Spleen (tissue), 11 donors: ENCODE results near the gene AP2S1. TPM values are rescaled to one million over a fixed set of nuclear protein-coding genes. Genes with fewer than 3 reads are reported as not detected.

Source experiments
- DNase-seq: peaks from one replicate; pipeline ENCODE4 v3.0.0-alpha.2; 2020
- H3K27ac ChIP-seq, 8 donors: fragments of 200-600 bp; sonication (generic) in 7 of 8; 1 replicate in 4 of 8; 2 replicates in 4 of 8; pipeline versions ENCODE4 v1.5.0 to v1.8.0; 2016 to 2021; ENCODE audit warnings: inconsistent platforms in 4 of 8, mild to moderate bottlenecking in 4 of 8, moderate library complexity in 1 of 8
- H3K27me3 ChIP-seq, 7 donors: fragments of 200-600 bp; sonication (generic) in 6 of 7; replicated peaks in 1 of 7; 1 replicate in 4 of 7; 2 replicates in 3 of 7; pipeline versions ENCODE4 v1.5.0 to v1.8.0; 2016 to 2021; ENCODE audit warnings: inconsistent platforms in 3 of 7, mild to moderate bottlenecking in 1 of 7
- H3K36me3 ChIP-seq, 6 donors: fragments of 200-600 bp; sonication (generic) in 5 of 6; 1 replicate in 4 of 6; 2 replicates in 2 of 6; pipeline versions ENCODE4 v1.5.0 to v1.8.0; 2016 to 2021; ENCODE audit warnings: inconsistent platforms in 2 of 6
- H3K4me1 ChIP-seq, 6 donors: fragments of 200-600 bp; sonication (generic) in 5 of 6; 1 replicate in 3 of 6; 2 replicates in 3 of 6; pipeline versions ENCODE4 v1.5.0 to v1.8.0; 2016 to 2021; ENCODE audit warnings: inconsistent platforms in 3 of 6
- H3K4me3 ChIP-seq, 8 donors: fragments of 200-600 bp; sonication (generic) in 7 of 8; 1 replicate in 4 of 8; 2 replicates in 4 of 8; pipeline versions ENCODE4 v1.5.0 to v1.8.0; 2016 to 2021; ENCODE audit warnings: inconsistent platforms in 4 of 8, mild to moderate bottlenecking in 4 of 8, moderate library complexity in 2 of 8
- H3K9me3 ChIP-seq, 8 donors: fragments of 200-600 bp; sonication (generic) in 7 of 8; 1 replicate in 4 of 8; 2 replicates in 4 of 8; pipeline versions ENCODE4 v1.5.0 to v1.8.0; 2016 to 2021; ENCODE audit warnings: inconsistent platforms in 4 of 8
- CTCF ChIP-seq, 11 experiments: fragments of 200-600 bp in 7 of 11; fragments of 450-650 bp in 4 of 11; sonication (generic) in 4 of 11; IDR thresholded peaks in 8 of 11; conservative IDR thresholded peaks in 3 of 11; 1 replicate in 7 of 11; 2 replicates in 4 of 11; pipeline versions ENCODE4 v1.4.0 to v1.8.0; 2016 to 2021; ENCODE audit warnings: antibody characterized with exemption in 11 of 11, inconsistent platforms in 4 of 11, mild to moderate bottlenecking in 1 of 11
- POLR2A ChIP-seq, 3 donors: fragments of 450-650 bp; IDR thresholded peaks; one replicate each; pipeline ENCODE4 v1.5.1; 2017; ENCODE audit warnings: antibody characterized with exemption in 3 of 3, mild to moderate bottlenecking in 1 of 3
- POLR2AphosphoS5 ChIP-seq, 3 donors: sonication (generic); formaldehyde crosslinking; IDR thresholded peaks; one replicate each; pipeline ENCODE4 v1.5.1; 2017; ENCODE audit warnings: antibody characterized with exemption in 3 of 3
- WGBS, 5 donors: extraction: QIAGEN DNeasy Blood & Tissue Kit in 3 of 5; methylation state at CpG; one replicate each; pipeline versions ENCODE4 v1.1.5 to v1.1.7; 2013 to 2018; 5-methylcytosine and 5-hydroxymethylcytosine counted together
- intact Hi-C: fragments of 100-400 bp; cut with DNase I; formaldehyde crosslinking; loops from one replicate; pipeline ENCODE4 v1.15.0; 2023; ENCODE audit warnings: low total_unique reads
- polyA plus RNA-seq, 3 donors: library from polyadenylated mRNA; stranded (reverse); fragments of 200-250 nt; gene quantifications; one replicate each; pipeline ENCODE4 v1.2.1, GENCODE V29; 2013
- total RNA-seq, 7 donors: library from RNA; depleted of rRNA in 3 of 7; stranded (reverse); fragments of >200 nt in 3 of 7; fragmentation: NEBNext Ultra II Directional in 4 of 7; extraction: Animal tissue kit (Norgen Biotek cat#: 25700) in 4 of 7; gene quantifications; one replicate each; pipeline versions ENCODE4 v1.1.0 to v1.2.1, GENCODE V29; 2016 to 2021
- donor health status: healthy with polysubstance abuse.
- donor health status: DM: no; HTN: no; CAD: no; lungs with moderate emphysema.
- donor health status: DM: no; HTN: no; CAD: no.
- donor health status: Bipolar disorder and iron deficiency.
- donor health status: healthy.
- donor health status: DM: no; HTN: no; CAD: no.
- donor health status: DM: yes; HTN: yes; CAD: no.

Gene AP2S1
- total and polyA plus RNA-seq, 10 donors: 58.0 to 145 (median 110) TPM

DNA sequence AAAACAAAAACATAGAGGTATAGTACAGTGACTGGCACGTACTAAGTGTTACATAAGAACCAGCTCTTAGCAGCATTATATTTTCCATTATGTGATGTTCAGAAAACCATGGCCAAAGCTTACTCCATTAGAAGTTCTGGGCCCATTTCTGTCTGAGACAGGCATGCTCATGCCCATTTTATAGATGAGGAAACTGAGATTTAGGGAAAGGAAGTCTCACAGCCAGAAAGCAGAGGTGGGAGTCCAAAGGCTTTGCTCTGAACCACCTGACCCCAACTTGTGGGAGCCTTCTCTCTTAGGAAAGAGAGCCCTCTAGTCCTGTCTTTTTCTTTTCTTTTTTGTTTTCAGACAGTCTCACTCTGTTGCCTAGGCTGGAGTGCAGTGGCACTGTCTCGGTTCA is 2.3 kb downstream of the AP2S1 start:
- Histone ChIP-seq H3K36me3 (peaks cover 0 to 45% (median 21%) of the 10 kb centered on the region in 6 donors), H3K27ac (peak overlapping the region in 7 of 8 donors; percentile 83 to 93 (median 88)), H3K9me3 (no peaks in the 10 kb centered on the region), H3K4me1 (peaks cover 15 to 51% (median 38%) of the 10 kb centered on the region in 6 donors), H3K4me3 (no peak overlapping the region), H3K27me3 (no peaks in the 10 kb centered on the region)
- 71 to 91% (median 84%) methylated on average over 2 of the region's 2 CpGs for WGBS, 5 donors
- no peak for DNase-seq
- intact Hi-C loops: no loop called here
- no peak for TF ChIP-seq CTCF (IDR thresholded peaks at IDR 0.05 in 8 of 11, conservative IDR thresholded peaks at IDR 0.05 in 3 of 11)
- no peak for TF ChIP-seq POLR2AphosphoS5 (IDR thresholded peaks at IDR 0.05)
- TF ChIP-seq POLR2A (IDR thresholded peaks at IDR 0.05): no peak

GRCh38 chr19:46847528-46847927 is 3.1 kb downstream of the AP2S1 start:
- Histone ChIP-seq H3K27ac (no peak overlapping the region), H3K27me3 (no peaks in the 10 kb centered on the region), H3K4me1 (peaks cover 15 to 53% (median 38%) of the 10 kb centered on the region in 6 donors), H3K36me3 (peaks cover 0 to 54% (median 29%) of the 10 kb centered on the region in 6 donors), H3K9me3 (no peaks in the 10 kb centered on the region), H3K4me3 (no peak overlapping the region)
- intact Hi-C loops: no loop called here
- peak; percentile 21 for DNase-seq
- 84 to 93% (median 91%) methylated on average over 11 of the region's 11 CpGs for WGBS, 5 donors
- no peak for TF ChIP-seq CTCF (IDR thresholded peaks at IDR 0.05 in 8 of 11, conservative IDR thresholded peaks at IDR 0.05 in 3 of 11)
- TF ChIP-seq POLR2AphosphoS5 (IDR thresholded peaks at IDR 0.05): no peak
- no peak for TF ChIP-seq POLR2A (IDR thresholded peaks at IDR 0.05)

- Histone ChIP-seq H3K4me1 (peaks cover 19 to 68% (median 48%) of the 10 kb centered on the region in 6 donors), H3K36me3 (peaks cover 0 to 69% (median 38%) of the 10 kb centered on the region in 6 donors), H3K4me3 (no peak overlapping the region), H3K27ac (peak overlapping the region in 2 of 8 donors; percentile 48 to 51), H3K27me3 (no peaks in the 10 kb centered on the region), H3K9me3 (no peaks in the 10 kb centered on the region)
- WGBS, 5 donors: 73 to 79% (median 77%) methylated on average over 19 of the region's 19 CpGs
- TF ChIP-seq POLR2A (IDR thresholded peaks at IDR 0.05): no peak
- no peak for TF ChIP-seq CTCF (IDR thresholded peaks at IDR 0.05 in 8 of 11, conservative IDR thresholded peaks at IDR 0.05 in 3 of 11)
- peak in 2 of 3 donors; percentile 16 to 41 for TF ChIP-seq POLR2AphosphoS5 (IDR thresholded peaks at IDR 0.05)
- peak; percentile 69 for DNase-seq
- intact Hi-C loops: no loop called here
Measured at GRCh38 chr19:46845959-46846459, 4.6 kb downstream of the AP2S1 start.

- H3K36me3 ChIP-seq: peaks cover 0 to 82% (median 45%) of the 10 kb centered on the region in 6 donors
- DNase-seq: peak; percentile 17
Measured at GRCh38 chr19:46844067-46844489, 6.6 kb downstream of the AP2S1 start.

More at GRCh38 chr19:46844067-46844489, 6.6 kb downstream of the AP2S1 start:
- Histone ChIP-seq H3K27me3 (no peaks in the 10 kb centered on the region), H3K4me3 (no peak overlapping the region), H3K9me3 (no peaks in the 10 kb centered on the region), H3K4me1 (peaks cover 18 to 75% (median 49%) of the 10 kb centered on the region in 6 donors), H3K27ac (no peak overlapping the region)
- TF ChIP-seq POLR2AphosphoS5 (IDR thresholded peaks at IDR 0.05) (no peak), POLR2A (IDR thresholded peaks at IDR 0.05) (no peak), CTCF (IDR thresholded peaks at IDR 0.05 in 8 of 11, conservative IDR thresholded peaks at IDR 0.05 in 3 of 11) (no peak)
- intact Hi-C loops: no loop called here
- 79 to 94% (median 90%) methylated on average over 9 of the region's 9 CpGs for WGBS, 5 donors
